ENCODE results near the gene USH1C.

DNA sequence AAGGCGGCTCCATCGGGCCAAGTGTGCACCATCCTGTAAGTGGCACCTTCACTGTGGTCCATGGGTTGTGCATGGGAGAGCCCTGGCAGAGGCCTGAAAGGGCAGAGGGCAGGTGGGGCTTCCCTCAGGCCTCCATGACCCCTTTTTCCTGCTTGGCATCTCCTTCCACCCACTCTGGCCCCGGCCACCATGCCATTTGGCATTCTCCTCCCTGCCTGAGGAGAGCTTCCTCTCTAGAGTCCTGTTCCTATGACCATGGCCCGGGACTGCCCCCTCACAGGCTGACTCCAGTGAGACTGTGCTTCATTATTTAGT is 7.8 kb upstream of the USH1C start:
- TF ChIP-seq POLR2AphosphoS5 (IDR thresholded peaks at IDR 0.05) (no peak), POLR2A (IDR thresholded peaks at IDR 0.05) (no peak)
- TF ChIP-seq, protein P1, sequence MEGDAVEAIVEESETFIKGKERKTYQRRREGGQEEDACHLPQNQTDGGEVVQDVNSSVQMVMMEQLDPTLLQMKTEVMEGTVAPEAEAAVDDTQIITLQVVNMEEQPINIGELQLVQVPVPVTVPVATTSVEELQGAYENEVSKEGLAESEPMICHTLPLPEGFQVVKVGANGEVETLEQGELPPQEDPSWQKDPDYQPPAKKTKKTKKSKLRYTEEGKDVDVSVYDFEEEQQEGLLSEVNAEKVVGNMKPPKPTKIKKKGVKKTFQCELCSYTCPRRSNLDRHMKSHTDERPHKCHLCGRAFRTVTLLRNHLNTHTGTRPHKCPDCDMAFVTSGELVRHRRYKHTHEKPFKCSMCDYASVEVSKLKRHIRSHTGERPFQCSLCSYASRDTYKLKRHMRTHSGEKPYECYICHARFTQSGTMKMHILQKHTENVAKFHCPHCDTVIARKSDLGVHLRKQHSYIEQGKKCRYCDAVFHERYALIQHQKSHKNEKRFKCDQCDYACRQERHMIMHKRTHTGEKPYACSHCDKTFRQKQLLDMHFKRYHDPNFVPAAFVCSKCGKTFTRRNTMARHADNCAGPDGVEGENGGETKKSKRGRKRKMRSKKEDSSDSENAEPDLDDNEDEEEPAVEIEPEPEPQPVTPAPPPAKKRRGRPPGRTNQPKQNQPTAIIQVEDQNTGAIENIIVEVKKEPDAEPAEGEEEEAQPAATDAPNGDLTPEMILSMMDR (IDR thresholded peaks at IDR 0.05) = no peak

Measured in prostate gland (tissue), 2 donors.